Frontal cortex (tissue), 4 donors: Measurements from ENCODE around the gene HFM1. TPM values are rescaled to one million over a fixed set of nuclear protein-coding genes. Genes with fewer than 3 reads are reported as not detected.
"Not testable (repeated sequence)": the region's sequence is repeated elsewhere in the genome, so short reads cannot be mapped to it uniquely, and the experiment has no call there.

ENCODE experiments used
- DNase-seq, 2 donors: peaks; one replicate each; pipeline ENCODE4 v3.0.0; 2012; ENCODE audit warnings: low spot score in 2 of 2
- FAIRE-seq: peaks from 2 replicates; lab custom pipeline; 2012; peaks lifted over from hg19 to GRCh38; lab: Jason Lieb, UNC
- total RNA-seq: library from RNA; depleted of rRNA; stranded (reverse); fragments of >200 nt; gene quantifications from one replicate; pipeline ENCODE4 v1.2.3, GENCODE V29; 2014
- donor health status: control.
- donor health status: control.
- donor health status: control.

The HFM1 gene
- total RNA-seq, result 69.3 TPM

GRCh38 chr1:91404151-91405012 is at the start of gene HFM1:
HFM1 (minus strand) TSS chr1:91404837; CDS start chr1:91401082, 3,755 bp downstream.
- FAIRE-seq (no peak), DNase-seq (peak; percentile 53 to 75)

GRCh38 chr1:91454136-91454535 is 49.5 kb upstream of the HFM1 start:
- no peak for DNase-seq

GRCh38 chr1:91450260-91450659 is 45.6 kb upstream of the HFM1 start:
- no peak for DNase-seq
- FAIRE-seq, result no peak

More at GRCh38 chr1:91454136-91454535, 49.5 kb upstream of the HFM1 start:
- no peak for FAIRE-seq

- FAIRE-seq, DNase-seq: not testable (repeated sequence)
Observed at GRCh38 chr1:91447782-91448181, 43.1 kb upstream of the HFM1 start.

- DNase-seq, FAIRE-seq: not testable (repeated sequence)
Observed at GRCh38 chr1:91441980-91442379, 37.3 kb upstream of the HFM1 start.

GRCh38 chr1:91440847-91441246 is 36.2 kb upstream of the HFM1 start:
- FAIRE-seq, result no peak
- peak in 1 of 2 donors; percentile 10 for DNase-seq

GRCh38 chr1:91439016-91439415 is 34.4 kb upstream of the HFM1 start:
- FAIRE-seq (no peak), DNase-seq (no peak)

GRCh38 chr1:91428182-91428798 is 23.7 kb upstream of the HFM1 start:
- no peak for DNase-seq
- FAIRE-seq, result no peak

- no peak for FAIRE-seq
- DNase-seq, result no peak
Observed at GRCh38 chr1:91427741-91428140, 23.1 kb upstream of the HFM1 start.

- DNase-seq, FAIRE-seq: not testable (repeated sequence)
Observed at GRCh38 chr1:91422523-91422922, 17.9 kb upstream of the HFM1 start.

- DNase-seq, result no peak
- FAIRE-seq, result no peak
Observed at GRCh38 chr1:91412371-91412770, 7.7 kb upstream of the HFM1 start.

- DNase-seq (no peak), FAIRE-seq (no peak)
Observed at GRCh38 chr1:91406773-91407389, 2.2 kb upstream of the HFM1 start.

- DNase-seq, result peak; percentile 22 to 24
- peak; percentile 94 for FAIRE-seq
Observed at GRCh38 chr1:91402023-91402422, 2.6 kb downstream of the HFM1 start.

- no peak for FAIRE-seq
Observed at GRCh38 chr1:91400133-91400725, 4.4 kb downstream of the HFM1 start.

GRCh38 chr1:91398291-91398690 is 6.3 kb downstream of the HFM1 start:
- no peak for DNase-seq
- no peak for FAIRE-seq

More at GRCh38 chr1:91400133-91400725, 4.4 kb downstream of the HFM1 start:
- DNase-seq, result no peak

GRCh38 chr1:91397605-91398004 is 7.0 kb downstream of the HFM1 start:
- DNase-seq (no peak), FAIRE-seq (no peak)

- no peak for FAIRE-seq
- DNase-seq, result no peak
Observed at GRCh38 chr1:91393042-91393441, 11.6 kb downstream of the HFM1 start.

- DNase-seq (no peak), FAIRE-seq (no peak)
Observed at GRCh38 chr1:91386109-91386508, 18.5 kb downstream of the HFM1 start.

- DNase-seq, result no peak
- no peak for FAIRE-seq
Observed at GRCh38 chr1:91383456-91383855, 21.2 kb downstream of the HFM1 start.

GRCh38 chr1:91381844-91382243 is 22.8 kb downstream of the HFM1 start:
- DNase-seq, result no peak
- FAIRE-seq, result no peak
